ENCODE measurements around the gene CAGE1.

DNA sequence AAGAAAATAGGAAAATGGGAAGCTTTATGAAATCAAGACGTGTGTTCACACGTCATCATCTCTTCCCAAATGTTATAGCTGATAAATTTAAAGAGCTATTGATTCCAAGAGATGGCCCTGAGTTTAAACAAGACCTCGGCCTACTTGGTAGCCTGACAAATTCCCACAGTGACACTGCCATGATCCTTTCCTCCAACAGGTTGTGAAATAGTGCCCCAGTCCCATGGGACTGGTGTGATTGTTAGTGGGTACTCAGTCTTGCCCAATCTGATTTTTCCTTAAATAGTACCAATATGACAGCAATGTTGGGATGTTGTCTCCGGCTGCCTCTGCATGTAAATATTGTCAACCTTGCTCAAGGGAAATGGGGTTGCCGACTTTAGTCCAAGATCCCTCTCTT is 34.5 kb upstream of the CAGE1 start:
- TF ChIP-seq, protein P1, sequence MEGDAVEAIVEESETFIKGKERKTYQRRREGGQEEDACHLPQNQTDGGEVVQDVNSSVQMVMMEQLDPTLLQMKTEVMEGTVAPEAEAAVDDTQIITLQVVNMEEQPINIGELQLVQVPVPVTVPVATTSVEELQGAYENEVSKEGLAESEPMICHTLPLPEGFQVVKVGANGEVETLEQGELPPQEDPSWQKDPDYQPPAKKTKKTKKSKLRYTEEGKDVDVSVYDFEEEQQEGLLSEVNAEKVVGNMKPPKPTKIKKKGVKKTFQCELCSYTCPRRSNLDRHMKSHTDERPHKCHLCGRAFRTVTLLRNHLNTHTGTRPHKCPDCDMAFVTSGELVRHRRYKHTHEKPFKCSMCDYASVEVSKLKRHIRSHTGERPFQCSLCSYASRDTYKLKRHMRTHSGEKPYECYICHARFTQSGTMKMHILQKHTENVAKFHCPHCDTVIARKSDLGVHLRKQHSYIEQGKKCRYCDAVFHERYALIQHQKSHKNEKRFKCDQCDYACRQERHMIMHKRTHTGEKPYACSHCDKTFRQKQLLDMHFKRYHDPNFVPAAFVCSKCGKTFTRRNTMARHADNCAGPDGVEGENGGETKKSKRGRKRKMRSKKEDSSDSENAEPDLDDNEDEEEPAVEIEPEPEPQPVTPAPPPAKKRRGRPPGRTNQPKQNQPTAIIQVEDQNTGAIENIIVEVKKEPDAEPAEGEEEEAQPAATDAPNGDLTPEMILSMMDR (IDR thresholded peaks at IDR 0.05; ENCODE audit: low read length), result no peak
- no peak for TF ChIP-seq EZH2 (IDR thresholded peaks at IDR 0.05; ENCODE audit: borderline replicate concordance, low read length)

All from OCI-LY1 (cell line).